ENCODE results near the gene LOXL3. TPM values are rescaled to one million over a fixed set of nuclear protein-coding genes. Genes with fewer than 3 reads are reported as not detected.

Gene LOXL3
- total RNA-seq, 1 experiment from 2014 or later, result 29.0 TPM

- Histone ChIP-seq H3K23me2 (ENCODE audit: insufficient read length, low read depth, low read length, poor library complexity, severe bottlenecking) (no peaks in the 10 kb centered on the region), H3K9ac (ENCODE audit: extremely low read depth, insufficient read length, low read length) (no peak overlapping the region), H4K20me1 (ENCODE audit: control insufficient read depth, insufficient read depth, insufficient read length) (no peaks in the 10 kb centered on the region), H3K4me1 (ENCODE audit: insufficient read depth, low read length) (no peaks in the 10 kb centered on the region), H3K27me3 (ENCODE audit: insufficient read depth, low read length) (no peaks in the 10 kb centered on the region), H2BK20ac (ENCODE audit: low read depth, low read length, poor library complexity, severe bottlenecking) (no peak overlapping the region), H3K27ac (ENCODE audit: insufficient read length, low read depth, low read length) (no peak overlapping the region), H2BK120ac (ENCODE audit: low read depth, low read length, poor library complexity, severe bottlenecking) (no peak overlapping the region), H4K91ac (ENCODE audit: insufficient read length, low read depth, low read length) (no peak overlapping the region), H4K8ac (replicated peaks; ENCODE audit: insufficient read length, low read depth, low read length) (no peak overlapping the region), H2AK5ac (ENCODE audit: insufficient read length, low read length) (no peak overlapping the region), H3K79me2 (ENCODE audit: insufficient read depth, low read length) (no peaks in the 10 kb centered on the region), H3K14ac (ENCODE audit: insufficient read depth, low read length) (no peak overlapping the region), H2BK12ac (ENCODE audit: insufficient read length, low read depth, low read length) (no peak overlapping the region), H2AFZ (ENCODE audit: low read length) (no peak overlapping the region), H3K18ac (ENCODE audit: insufficient read length, low read depth, low read length) (no peak overlapping the region), H3K9me3 (ENCODE audit: control insufficient read depth, low read depth, low read length) (no peaks in the 10 kb centered on the region), H2BK15ac (ENCODE audit: low read depth, low read length) (no peak overlapping the region), H3K23ac (ENCODE audit: insufficient read length, low read depth, low read length) (no peak overlapping the region), H3K4ac (ENCODE audit: low read depth, low read length) (no peak overlapping the region), H2BK5ac (ENCODE audit: insufficient read length, low read length) (no peak overlapping the region), H3K79me1 (ENCODE audit: insufficient read depth, low read depth, low read length, poor library complexity, severe bottlenecking) (no peaks in the 10 kb centered on the region), H4K5ac (ENCODE audit: insufficient read length, low read depth, low read length) (no peak overlapping the region), H3T11ph (ENCODE audit: low read length) (no peak overlapping the region), H3K4me2 (ENCODE audit: insufficient read depth, insufficient read length, low read length) (no peak overlapping the region), H3K56ac (ENCODE audit: insufficient read length, low read depth, low read length) (no peak overlapping the region)
- no peak for DNase-seq
- Mint-ChIP-seq H3K27ac (no peak overlapping the region), H3K4me3 (no peak overlapping the region), H3K36me3 (ENCODE audit: insufficient read depth in 1 of 3, low read depth in 3 of 3) (no peaks in the 10 kb centered on the region; a peak in 1 of 7 replicates), H3K9me3 (no peaks in the 10 kb centered on the region), H3K4me1 (no peaks in the 10 kb centered on the region), H3K27me3 (ENCODE audit: low read depth) (peaks cover 6% of the 10 kb centered on the region)
- no CpG with 5 or more reads among the region's 1 CpG for WGBS (ENCODE audit: extremely low coverage, insufficient read length, low lambda C conversion rate)
- no peak for TF ChIP-seq CTCF (conservative IDR thresholded peaks at IDR 0.05)
Observed at GRCh38 chr2:74602586-74603281, 49.0 kb upstream of the LOXL3 start.

Measured in H9 (cell line).